ENCODE data around the gene PTCH2.
A peak's percentile ranks its signal among the peaks of the same experiment; 100 is the strongest.

DNA sequence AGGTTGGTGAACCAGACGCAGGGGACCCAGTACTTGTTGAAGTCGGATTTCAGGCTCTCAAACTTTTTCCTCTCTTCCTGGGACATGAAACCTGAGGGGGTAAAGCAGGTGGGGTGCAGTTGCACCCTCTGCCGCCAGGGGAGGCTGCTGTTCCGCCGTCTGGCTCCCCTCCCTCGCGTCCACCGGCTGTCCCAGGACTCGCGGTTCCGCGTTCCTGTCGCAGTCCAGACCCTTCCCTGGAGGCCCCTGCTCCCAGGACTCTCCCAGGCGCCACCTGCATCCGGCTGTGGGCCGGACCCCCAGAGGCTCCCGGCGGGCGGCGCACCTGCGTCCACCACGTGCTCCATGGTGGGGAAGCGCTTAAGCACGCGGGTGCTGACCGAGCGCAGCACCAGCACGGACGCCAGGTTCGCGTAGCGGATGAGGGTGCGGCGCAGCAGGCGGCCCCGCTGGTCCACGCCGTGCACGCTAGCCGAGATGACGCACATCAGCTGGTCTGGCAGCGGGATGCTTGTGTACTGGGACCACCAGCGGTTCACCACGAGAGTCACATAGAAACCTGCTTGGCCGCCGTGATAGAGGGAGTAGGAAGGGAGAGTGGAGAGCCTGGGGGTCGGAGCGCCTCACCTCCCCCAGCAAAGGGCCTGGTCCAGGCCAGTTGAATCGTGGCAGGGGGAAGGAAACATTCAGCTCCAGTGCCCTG lies 56.8 kb downstream of the PTCH2 start:
- TF ChIP-seq EZH2 (IDR thresholded peaks at IDR 0.05) = no peak
- TF ChIP-seq, protein P1, sequence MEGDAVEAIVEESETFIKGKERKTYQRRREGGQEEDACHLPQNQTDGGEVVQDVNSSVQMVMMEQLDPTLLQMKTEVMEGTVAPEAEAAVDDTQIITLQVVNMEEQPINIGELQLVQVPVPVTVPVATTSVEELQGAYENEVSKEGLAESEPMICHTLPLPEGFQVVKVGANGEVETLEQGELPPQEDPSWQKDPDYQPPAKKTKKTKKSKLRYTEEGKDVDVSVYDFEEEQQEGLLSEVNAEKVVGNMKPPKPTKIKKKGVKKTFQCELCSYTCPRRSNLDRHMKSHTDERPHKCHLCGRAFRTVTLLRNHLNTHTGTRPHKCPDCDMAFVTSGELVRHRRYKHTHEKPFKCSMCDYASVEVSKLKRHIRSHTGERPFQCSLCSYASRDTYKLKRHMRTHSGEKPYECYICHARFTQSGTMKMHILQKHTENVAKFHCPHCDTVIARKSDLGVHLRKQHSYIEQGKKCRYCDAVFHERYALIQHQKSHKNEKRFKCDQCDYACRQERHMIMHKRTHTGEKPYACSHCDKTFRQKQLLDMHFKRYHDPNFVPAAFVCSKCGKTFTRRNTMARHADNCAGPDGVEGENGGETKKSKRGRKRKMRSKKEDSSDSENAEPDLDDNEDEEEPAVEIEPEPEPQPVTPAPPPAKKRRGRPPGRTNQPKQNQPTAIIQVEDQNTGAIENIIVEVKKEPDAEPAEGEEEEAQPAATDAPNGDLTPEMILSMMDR (IDR thresholded peaks at IDR 0.05) = peak; percentile 98
- no peak for TF ChIP-seq EZH2phosphoT487 (IDR thresholded peaks at IDR 0.05)

Data from neural progenitor cell (in vitro differentiated cells).